HCT116 (cell line): ENCODE results near the gene SIL1.
A peak's percentile ranks its signal among the peaks of the same experiment; 100 is the strongest.

Experiments used
- ELF1 ChIP-seq: IDR thresholded peaks from 2 replicates; pipeline ENCODE4 v1.6.1; 2012; ENCODE audit warnings: low read depth, borderline replicate concordance
- EZH2 ChIP-seq: fragments of 200-600 bp; sonication (generic); IDR thresholded peaks from 2 replicates; pipeline ENCODE4 v1.6.1; 2017; ENCODE audit warnings: antibody characterized with exemption, mixed run types
- EZH2phosphoT487 ChIP-seq: fragments of 200-600 bp; IDR thresholded peaks from 2 replicates; pipeline ENCODE4 v1.6.1; 2018; ENCODE audit warnings: antibody characterized with exemption, borderline replicate concordance
- FOSL1 ChIP-seq: IDR thresholded peaks from 2 replicates; pipeline ENCODE4 v1.6.1; 2012; ENCODE audit warnings: low read depth
- JUND ChIP-seq: IDR thresholded peaks from 2 replicates; pipeline ENCODE4 v1.6.1; 2012
- POLR2A ChIP-seq: IDR thresholded peaks from 2 replicates; pipeline ENCODE4 v1.7.0; 2011; ENCODE audit warnings: borderline replicate concordance; ENCODE audit not compliant: insufficient read depth, insufficient read length; ENCODE audit errors: extremely low read depth
- POLR2AphosphoS5 ChIP-seq: IDR thresholded peaks from 2 replicates; pipeline ENCODE4 v1.6.1; 2011; ENCODE audit warnings: mild to moderate bottlenecking, low read depth, low read length, moderate library complexity
- RAD21 ChIP-seq: IDR thresholded peaks from 2 replicates; pipeline ENCODE4 v1.6.1; 2012; ENCODE audit warnings: low read depth, mild to moderate bottlenecking
- REST ChIP-seq: IDR thresholded peaks from 2 replicates; pipeline ENCODE4 v1.6.1; 2012; ENCODE audit warnings: low read depth
- SIN3A ChIP-seq: IDR thresholded peaks from 2 replicates; pipeline ENCODE4 v1.6.1; 2012; ENCODE audit warnings: low read depth
- SP1 ChIP-seq: IDR thresholded peaks from 2 replicates; pipeline ENCODE4 v1.6.1; 2012; ENCODE audit warnings: low read depth
- TCF7L2 ChIP-seq: IDR thresholded peaks from 2 replicates; pipeline ENCODE4 v1.7.0; 2011; ENCODE audit warnings: borderline replicate concordance, inconsistent platforms; ENCODE audit not compliant: insufficient read depth, insufficient read length; ENCODE audit errors: extremely low read depth
- TF ChIP-seq, protein P1 (sequence below), 3 experiments: fragments of 200-600 bp in 1 of 3; sonication (generic) in 1 of 3; IDR thresholded peaks in 2 of 3; conservative IDR thresholded peaks in 1 of 3; 2 replicates each; pipeline ENCODE4 v1.5.1; 2012 to 2017; ENCODE audit warnings: low read depth in 2 of 3, low read length in 2 of 3, antibody characterized with exemption in 1 of 3, borderline replicate concordance in 1 of 3, control low read depth in 1 of 3, mild to moderate bottlenecking in 1 of 3, mixed read lengths in 1 of 3, mixed run types in 1 of 3, moderate library complexity in 1 of 3; ENCODE audit not compliant: insufficient read depth in 1 of 3
- TF ChIP-seq, protein P2 (sequence below): IDR thresholded peaks from 2 replicates; pipeline ENCODE4 v1.6.1; 2011; ENCODE audit warnings: mild to moderate bottlenecking, low read length, moderate library complexity; ENCODE audit not compliant: insufficient replicate concordance; ENCODE audit errors: extremely low read depth

GRCh38 chr5:138972836-138973235 lies 225.3 kb downstream of the SIL1 start:
- TF ChIP-seq POLR2A (no peak), EZH2phosphoT487 (no peak), SP1 (no peak), EZH2 (no peak), JUND (no peak), RAD21 (peak; percentile 30; the same call in 1 of the 2 replicates), POLR2AphosphoS5 (no peak), SIN3A (no peak), REST (no peak), ELF1 (no peak), TCF7L2 (no peak), FOSL1 (no peak)
- TF ChIP-seq, protein P1, sequence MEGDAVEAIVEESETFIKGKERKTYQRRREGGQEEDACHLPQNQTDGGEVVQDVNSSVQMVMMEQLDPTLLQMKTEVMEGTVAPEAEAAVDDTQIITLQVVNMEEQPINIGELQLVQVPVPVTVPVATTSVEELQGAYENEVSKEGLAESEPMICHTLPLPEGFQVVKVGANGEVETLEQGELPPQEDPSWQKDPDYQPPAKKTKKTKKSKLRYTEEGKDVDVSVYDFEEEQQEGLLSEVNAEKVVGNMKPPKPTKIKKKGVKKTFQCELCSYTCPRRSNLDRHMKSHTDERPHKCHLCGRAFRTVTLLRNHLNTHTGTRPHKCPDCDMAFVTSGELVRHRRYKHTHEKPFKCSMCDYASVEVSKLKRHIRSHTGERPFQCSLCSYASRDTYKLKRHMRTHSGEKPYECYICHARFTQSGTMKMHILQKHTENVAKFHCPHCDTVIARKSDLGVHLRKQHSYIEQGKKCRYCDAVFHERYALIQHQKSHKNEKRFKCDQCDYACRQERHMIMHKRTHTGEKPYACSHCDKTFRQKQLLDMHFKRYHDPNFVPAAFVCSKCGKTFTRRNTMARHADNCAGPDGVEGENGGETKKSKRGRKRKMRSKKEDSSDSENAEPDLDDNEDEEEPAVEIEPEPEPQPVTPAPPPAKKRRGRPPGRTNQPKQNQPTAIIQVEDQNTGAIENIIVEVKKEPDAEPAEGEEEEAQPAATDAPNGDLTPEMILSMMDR (IDR thresholded peaks at IDR 0.05 in 2 of 3, conservative IDR thresholded peaks at IDR 0.05 in 1 of 3; ENCODE audit: borderline replicate concordance in 1 of 3, insufficient read depth in 1 of 3, low read depth in 2 of 3, low read length in 2 of 3): no peak
- TF ChIP-seq, protein P2, sequence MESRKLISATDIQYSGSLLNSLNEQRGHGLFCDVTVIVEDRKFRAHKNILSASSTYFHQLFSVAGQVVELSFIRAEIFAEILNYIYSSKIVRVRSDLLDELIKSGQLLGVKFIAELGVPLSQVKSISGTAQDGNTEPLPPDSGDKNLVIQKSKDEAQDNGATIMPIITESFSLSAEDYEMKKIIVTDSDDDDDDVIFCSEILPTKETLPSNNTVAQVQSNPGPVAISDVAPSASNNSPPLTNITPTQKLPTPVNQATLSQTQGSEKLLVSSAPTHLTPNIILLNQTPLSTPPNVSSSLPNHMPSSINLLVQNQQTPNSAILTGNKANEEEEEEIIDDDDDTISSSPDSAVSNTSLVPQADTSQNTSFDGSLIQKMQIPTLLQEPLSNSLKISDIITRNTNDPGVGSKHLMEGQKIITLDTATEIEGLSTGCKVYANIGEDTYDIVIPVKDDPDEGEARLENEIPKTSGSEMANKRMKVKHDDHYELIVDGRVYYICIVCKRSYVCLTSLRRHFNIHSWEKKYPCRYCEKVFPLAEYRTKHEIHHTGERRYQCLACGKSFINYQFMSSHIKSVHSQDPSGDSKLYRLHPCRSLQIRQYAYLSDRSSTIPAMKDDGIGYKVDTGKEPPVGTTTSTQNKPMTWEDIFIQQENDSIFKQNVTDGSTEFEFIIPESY: no peak
